ENCODE results near the gene MRM1. TPM values are rescaled to one million over a fixed set of nuclear protein-coding genes. Genes with fewer than 3 reads are reported as not detected.

The MRM1 gene
- total RNA-seq, 1 donor from 2014 or later: 2.7 TPM

GRCh38 chr17:36597226-36597625, 4.2 kb upstream of the MRM1 start:
- Histone ChIP-seq H3K4me1 (peaks cover 22% of the 10 kb centered on the region), H3K4me3 (no peak overlapping the region), H3K27me3 (no peaks in the 10 kb centered on the region), H3K36me3 (no peaks in the 10 kb centered on the region), H3K27ac (no peak overlapping the region), H3K9me3 (no peaks in the 10 kb centered on the region)
- TF ChIP-seq, protein P1, sequence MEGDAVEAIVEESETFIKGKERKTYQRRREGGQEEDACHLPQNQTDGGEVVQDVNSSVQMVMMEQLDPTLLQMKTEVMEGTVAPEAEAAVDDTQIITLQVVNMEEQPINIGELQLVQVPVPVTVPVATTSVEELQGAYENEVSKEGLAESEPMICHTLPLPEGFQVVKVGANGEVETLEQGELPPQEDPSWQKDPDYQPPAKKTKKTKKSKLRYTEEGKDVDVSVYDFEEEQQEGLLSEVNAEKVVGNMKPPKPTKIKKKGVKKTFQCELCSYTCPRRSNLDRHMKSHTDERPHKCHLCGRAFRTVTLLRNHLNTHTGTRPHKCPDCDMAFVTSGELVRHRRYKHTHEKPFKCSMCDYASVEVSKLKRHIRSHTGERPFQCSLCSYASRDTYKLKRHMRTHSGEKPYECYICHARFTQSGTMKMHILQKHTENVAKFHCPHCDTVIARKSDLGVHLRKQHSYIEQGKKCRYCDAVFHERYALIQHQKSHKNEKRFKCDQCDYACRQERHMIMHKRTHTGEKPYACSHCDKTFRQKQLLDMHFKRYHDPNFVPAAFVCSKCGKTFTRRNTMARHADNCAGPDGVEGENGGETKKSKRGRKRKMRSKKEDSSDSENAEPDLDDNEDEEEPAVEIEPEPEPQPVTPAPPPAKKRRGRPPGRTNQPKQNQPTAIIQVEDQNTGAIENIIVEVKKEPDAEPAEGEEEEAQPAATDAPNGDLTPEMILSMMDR (IDR thresholded peaks at IDR 0.05): no peak
- no peak for TF ChIP-seq POLR2A (IDR thresholded peaks at IDR 0.05)
- no peak for TF ChIP-seq POLR2AphosphoS5 (IDR thresholded peaks at IDR 0.05; ENCODE audit: insufficient read depth in 1 of 2, low read depth in 1 of 2)
- no peak for DNase-seq (ENCODE audit: extremely low spot score in 2 of 2)
- intact Hi-C loops (cut with DNase I): loop anchor here (10.0 kb wide), 1 partner anchor 52 kb away; the partner anchor contains the start of gene GGNBP2

GRCh38 chr17:36597866-36598777, 3.3 kb upstream of the MRM1 start:
- H3K27ac ChIP-seq: no peak overlapping the region
- TF ChIP-seq POLR2A (IDR thresholded peaks at IDR 0.05) (no peak), POLR2AphosphoS5 (IDR thresholded peaks at IDR 0.05; ENCODE audit: insufficient read depth in 1 of 2, low read depth in 1 of 2) (no peak)
- TF ChIP-seq, protein P1 (IDR thresholded peaks at IDR 0.05): no peak
- H3K36me3 ChIP-seq: no peaks in the 10 kb centered on the region
- peaks cover 22% of the 10 kb centered on the region for H3K4me1 ChIP-seq
- no peak for DNase-seq (ENCODE audit: extremely low spot score in 2 of 2)
- intact Hi-C loops (cut with DNase I): loop anchor here (10.0 kb wide), 1 partner anchor 53 kb away; the partner anchor contains the start of gene GGNBP2
- H3K9me3 ChIP-seq: no peaks in the 10 kb centered on the region
- no peak overlapping the region for H3K4me3 ChIP-seq
- no peaks in the 10 kb centered on the region for H3K27me3 ChIP-seq

DNA sequence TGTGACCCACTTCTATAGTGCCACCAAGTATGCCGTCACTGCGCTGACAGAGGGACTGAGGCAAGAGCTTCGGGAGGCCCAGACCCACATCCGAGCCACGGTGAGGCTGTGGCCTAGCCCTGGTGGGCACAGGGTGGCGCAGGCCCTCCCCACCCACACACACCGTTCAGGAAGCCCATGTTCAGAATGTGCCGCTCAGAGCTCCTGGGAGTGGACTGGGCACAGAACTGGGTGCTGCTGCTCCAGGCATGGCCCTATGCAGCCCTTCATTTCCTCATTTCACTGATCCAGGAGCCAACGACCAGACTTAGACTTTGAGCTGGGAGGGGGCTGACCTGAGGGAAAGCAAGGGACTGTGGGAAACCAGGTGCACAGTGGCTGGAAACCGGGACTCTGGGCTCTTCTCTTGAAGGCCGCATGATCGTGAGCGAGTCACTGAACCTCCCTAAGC, 2.4 kb upstream of the MRM1 start:
- Histone ChIP-seq H3K27me3 (no peaks in the 10 kb centered on the region), H3K9me3 (no peaks in the 10 kb centered on the region), H3K4me3 (no peak overlapping the region), H3K4me1 (peaks cover 25% of the 10 kb centered on the region), H3K27ac (no peak overlapping the region), H3K36me3 (no peaks in the 10 kb centered on the region)
- intact Hi-C loops (cut with DNase I): loop anchor here (10.0 kb wide), 1 partner anchor 54 kb away; the partner anchor contains the start of gene GGNBP2
- DNase-seq (ENCODE audit: extremely low spot score in 2 of 2): no peak
- TF ChIP-seq POLR2A (IDR thresholded peaks at IDR 0.05) (no peak), POLR2AphosphoS5 (IDR thresholded peaks at IDR 0.05; ENCODE audit: insufficient read depth in 1 of 2, low read depth in 1 of 2) (no peak)
- TF ChIP-seq, protein P1 (IDR thresholded peaks at IDR 0.05): no peak

GRCh38 chr17:36599546-36600250, 1.7 kb upstream of the MRM1 start:
- TF ChIP-seq, protein P1 (IDR thresholded peaks at IDR 0.05): no peak
- no peak for TF ChIP-seq POLR2AphosphoS5 (IDR thresholded peaks at IDR 0.05; ENCODE audit: insufficient read depth in 1 of 2, low read depth in 1 of 2)
- no peak for TF ChIP-seq POLR2A (IDR thresholded peaks at IDR 0.05)
- Histone ChIP-seq H3K36me3 (no peaks in the 10 kb centered on the region), H3K4me3 (no peak overlapping the region), H3K4me1 (peaks cover 25% of the 10 kb centered on the region), H3K27ac (no peak overlapping the region), H3K9me3 (no peaks in the 10 kb centered on the region), H3K27me3 (no peaks in the 10 kb centered on the region)
- DNase-seq (ENCODE audit: extremely low spot score in 2 of 2): no peak
- intact Hi-C loops (cut with DNase I): loop anchor here (10.0 kb wide), 1 partner anchor 55 kb away; the partner anchor contains the start of gene GGNBP2

All from vagina (tissue), 2 donors.